Adipocyte (in vitro differentiated cells): ENCODE measurements around the gene OSCP1.
"Not testable (repeated sequence)": the region's sequence is repeated elsewhere in the genome, so short reads cannot be mapped to it uniquely, and the experiment has no call there.

Experiments
- DNase-seq: peaks from one replicate; pipeline ENCODE4 v3.0.0-alpha.2; 2015; ENCODE audit warnings: low read depth
- H3K27me3 ChIP-seq: replicated peaks from 2 replicates; pipeline ENCODE4 v1.7.0; 2013; ENCODE audit warnings: mild to moderate bottlenecking, low read length, moderate library complexity; ENCODE audit not compliant: control insufficient read depth, insufficient read depth
- H3K36me3 ChIP-seq: 2 replicates; pipeline ENCODE4 v1.7.0; 2013; ENCODE audit warnings: low read length, mild to moderate bottlenecking, moderate library complexity; ENCODE audit not compliant: control insufficient read depth, insufficient read depth, severe bottlenecking
- H3K4me1 ChIP-seq: 2 replicates; pipeline ENCODE4 v1.7.0; 2013; ENCODE audit warnings: mild to moderate bottlenecking, low read length, moderate library complexity; ENCODE audit not compliant: control insufficient read depth, insufficient read depth
- H3K4me3 ChIP-seq: 2 replicates; pipeline ENCODE4 v1.7.0; 2013; ENCODE audit warnings: mild to moderate bottlenecking, low read length, moderate library complexity
- H3K9ac ChIP-seq: 2 replicates; pipeline ENCODE4 v1.7.0; 2013; ENCODE audit warnings: mild to moderate bottlenecking, low read length, moderate library complexity
- H3K9me3 ChIP-seq: 2 replicates; pipeline ENCODE4 v1.7.0; 2013; ENCODE audit warnings: mild to moderate bottlenecking, low read length, moderate library complexity; ENCODE audit not compliant: control insufficient read depth

OSCP1 gene

GRCh38 chr1:36484099-36484498, 33.8 kb upstream of the OSCP1 start:
- Histone ChIP-seq H3K27me3 (peaks cover 63% of the 10 kb centered on the region), H3K9me3 (no peaks in the 10 kb centered on the region), H3K9ac (no peak overlapping the region)

GRCh38 chr1:36482724-36483388, 32.6 kb upstream of the OSCP1 start, which contains the start of gene CSF3R:
CSF3R (minus strand) TSS chr1:36482913; CDS start chr1:36479496, 3,417 bp downstream.
- H3K9ac ChIP-seq = no peak within 1 kb of the TSS
- H3K27me3 ChIP-seq = peaks cover 63% of the 10 kb centered on the region
- peak; percentile 43 for DNase-seq
- H3K9me3 ChIP-seq = no peaks in the 10 kb centered on the region
- H3K4me1 ChIP-seq = peaks cover 7% of the 10 kb centered on the region
- H3K4me3 ChIP-seq = no peak within 1 kb of the TSS
- H3K36me3 ChIP-seq = no peaks in the 10 kb centered on the region

More at GRCh38 chr1:36484099-36484498, 33.8 kb upstream of the OSCP1 start:
- Histone ChIP-seq H3K36me3 (no peaks in the 10 kb centered on the region), H3K4me3 (no peak overlapping the region), H3K4me1 (peaks cover 7% of the 10 kb centered on the region)
- no peak for DNase-seq

- Histone ChIP-seq H3K9me3 (no peaks in the 10 kb centered on the region), H3K9ac (no peak overlapping the region), H3K4me3 (no peak overlapping the region), H3K4me1 (peaks cover 7% of the 10 kb centered on the region), H3K36me3 (no peaks in the 10 kb centered on the region), H3K27me3 (peaks cover 62% of the 10 kb centered on the region)
- no peak for DNase-seq
Observed at GRCh38 chr1:36481771-36482723, 31.8 kb upstream of the OSCP1 start.

GRCh38 chr1:36481091-36481490, 30.8 kb upstream of the OSCP1 start:
- peaks cover 62% of the 10 kb centered on the region for H3K27me3 ChIP-seq
- H3K36me3 ChIP-seq = no peaks in the 10 kb centered on the region
- H3K4me3 ChIP-seq = no peak overlapping the region
- no peaks in the 10 kb centered on the region for H3K9me3 ChIP-seq
- no peak for DNase-seq
- peaks cover 7% of the 10 kb centered on the region for H3K4me1 ChIP-seq
- no peak overlapping the region for H3K9ac ChIP-seq

GRCh38 chr1:36480161-36480560, 29.9 kb upstream of the OSCP1 start:
- Histone ChIP-seq H3K9me3 (no peaks in the 10 kb centered on the region), H3K27me3 (peaks cover 57% of the 10 kb centered on the region), H3K4me1 (peaks cover 7% of the 10 kb centered on the region), H3K9ac (no peak overlapping the region), H3K36me3 (no peaks in the 10 kb centered on the region), H3K4me3 (no peak overlapping the region)
- no peak for DNase-seq

GRCh38 chr1:36479505-36480051, 29.3 kb upstream of the OSCP1 start:
- Histone ChIP-seq H3K9me3 (no peaks in the 10 kb centered on the region), H3K4me1 (peaks cover 7% of the 10 kb centered on the region), H3K4me3 (no peak overlapping the region), H3K9ac (no peak overlapping the region), H3K36me3 (no peaks in the 10 kb centered on the region), H3K27me3 (peaks cover 59% of the 10 kb centered on the region)
- DNase-seq = peak; percentile 20

GRCh38 chr1:36477615-36478014, 27.4 kb upstream of the OSCP1 start:
- H3K36me3 ChIP-seq, DNase-seq: not testable (repeated sequence)
- H3K27me3 ChIP-seq = peaks cover 62% of the 10 kb centered on the region

GRCh38 chr1:36476945-36477344, 26.7 kb upstream of the OSCP1 start:
- DNase-seq = no peak
- Histone ChIP-seq H3K9me3 (no peaks in the 10 kb centered on the region), H3K4me1 (no peaks in the 10 kb centered on the region), H3K36me3 (no peaks in the 10 kb centered on the region), H3K27me3 (peaks cover 59% of the 10 kb centered on the region), H3K4me3 (no peak overlapping the region), H3K9ac (no peak overlapping the region)

More at GRCh38 chr1:36477615-36478014, 27.4 kb upstream of the OSCP1 start:
- not testable (repeated sequence) for H3K9me3 ChIP-seq, H3K4me1 ChIP-seq, H3K9ac ChIP-seq, H3K4me3 ChIP-seq

- Histone ChIP-seq H3K4me1 (no peaks in the 10 kb centered on the region), H3K36me3 (no peaks in the 10 kb centered on the region), H3K27me3 (peaks cover 51% of the 10 kb centered on the region), H3K9me3 (no peaks in the 10 kb centered on the region), H3K4me3 (no peak overlapping the region), H3K9ac (no peak overlapping the region)
- DNase-seq = no peak
Observed at GRCh38 chr1:36475910-36476604, 25.8 kb upstream of the OSCP1 start.

GRCh38 chr1:36475341-36475740, 25.1 kb upstream of the OSCP1 start:
- no peak for DNase-seq
- peaks cover 44% of the 10 kb centered on the region for H3K27me3 ChIP-seq
- no peak overlapping the region for H3K9ac ChIP-seq
- no peaks in the 10 kb centered on the region for H3K4me1 ChIP-seq
- H3K4me3 ChIP-seq = no peak overlapping the region
- no peaks in the 10 kb centered on the region for H3K36me3 ChIP-seq
- no peaks in the 10 kb centered on the region for H3K9me3 ChIP-seq

- Histone ChIP-seq H3K4me1 (no peaks in the 10 kb centered on the region), H3K27me3 (peaks cover 26% of the 10 kb centered on the region), H3K9ac (no peak overlapping the region), H3K9me3 (no peaks in the 10 kb centered on the region), H3K36me3 (no peaks in the 10 kb centered on the region), H3K4me3 (no peak overlapping the region)
- no peak for DNase-seq
Observed at GRCh38 chr1:36472656-36473055, 22.4 kb upstream of the OSCP1 start.
